Sigmoid colon (tissue), 7 donors: ENCODE measurements around the gene ARHGEF10L. TPM values are rescaled to one million over a fixed set of nuclear protein-coding genes. Genes with fewer than 3 reads are reported as not detected.

ENCODE experiments used
- DNase-seq: peaks from one replicate; pipeline ENCODE4 v3.0.0-alpha.2; 2019
- H3K27ac ChIP-seq, 4 donors: fragments of 200-600 bp; sonication (generic); one replicate each; pipeline ENCODE4 v1.5.1; 2016 to 2019; ENCODE audit warnings: mild to moderate bottlenecking in 1 of 4
- H3K27me3 ChIP-seq, 3 donors: fragments of 200-600 bp; sonication (generic); one replicate each; pipeline ENCODE4 v1.5.1; 2019; ENCODE audit warnings: mild to moderate bottlenecking in 1 of 3
- H3K36me3 ChIP-seq, 4 donors: fragments of 200-600 bp; sonication (generic); one replicate each; pipeline ENCODE4 v1.5.1; 2016 to 2019
- H3K4me1 ChIP-seq, 4 donors: fragments of 200-600 bp; sonication (generic); one replicate each; pipeline ENCODE4 v1.5.1; 2017 to 2019
- H3K4me3 ChIP-seq, 4 donors: fragments of 200-600 bp; sonication (generic); one replicate each; pipeline ENCODE4 v1.5.1; 2017 to 2019; ENCODE audit warnings: mild to moderate bottlenecking in 2 of 4, moderate library complexity in 1 of 4
- H3K9me3 ChIP-seq, 4 donors: fragments of 200-600 bp in 3 of 4; sonication (generic) in 3 of 4; one replicate each; pipeline versions ENCODE4 v1.5.1 to v1.6.1; 2013 to 2019
- CTCF ChIP-seq, 4 experiments: fragments of 450-650 bp in 3 of 4; fragments of 200-600 bp in 1 of 4; IDR thresholded peaks; one replicate each; pipeline ENCODE4 v1.5.1; 2016 to 2019; ENCODE audit warnings: antibody characterized with exemption in 4 of 4, mild to moderate bottlenecking in 3 of 4, moderate library complexity in 2 of 4
- EP300 ChIP-seq, 4 donors: sonication (generic); formaldehyde crosslinking; IDR thresholded peaks; one replicate each; pipeline ENCODE4 v1.6.1; 2017; ENCODE audit warnings: antibody characterized with exemption in 4 of 4
- POLR2A ChIP-seq, 2 donors: fragments of 450-650 bp; IDR thresholded peaks; one replicate each; pipeline ENCODE4 v1.6.1; 2016; ENCODE audit warnings: antibody characterized with exemption in 2 of 2, mild to moderate bottlenecking in 2 of 2, moderate library complexity in 2 of 2
- POLR2AphosphoS5 ChIP-seq, 4 donors: sonication (generic); formaldehyde crosslinking; IDR thresholded peaks; one replicate each; pipeline ENCODE4 v1.6.1; 2017; ENCODE audit warnings: antibody characterized with exemption in 4 of 4
- WGBS, 2 donors: extraction: QIAGEN DNeasy Blood & Tissue Kit; methylation state at CpG; one replicate each; pipeline ENCODE4 v1.1.7; 2013; 5-methylcytosine and 5-hydroxymethylcytosine counted together
- intact Hi-C: fragments of 100-400 bp; cut with DNase I; formaldehyde crosslinking; loops from one replicate; pipeline ENCODE4 v1.15.1; 2023
- polyA plus RNA-seq, 3 donors: library from polyadenylated mRNA; stranded (reverse); fragments of 200-250 nt; gene quantifications; one replicate each; pipeline ENCODE4 v1.2.3, GENCODE V29; 2013
- total RNA-seq, 4 donors: library from RNA; depleted of rRNA; stranded (reverse); fragments of >200 nt; gene quantifications; one replicate each; pipeline ENCODE4 v1.1.0, GENCODE V29; 2016
- donor health status: healthy with polysubstance abuse.
- donor health status: Bipolar disorder and iron deficiency.
- donor health status: healthy.

ARHGEF10L gene
- total and polyA plus RNA-seq, 7 donors: 25.0 to 76.2 (median 33.0) TPM

- Histone ChIP-seq H3K36me3 (no peaks in the 10 kb centered on the region), H3K27me3 (peaks cover 0 to 33% (median 26%) of the 10 kb centered on the region in 3 donors), H3K27ac (no peak overlapping the region), H3K4me3 (no peak overlapping the region), H3K4me1 (peaks cover 0 to 4% (median 0%) of the 10 kb centered on the region in 4 donors), H3K9me3 (no peaks in the 10 kb centered on the region)
- 79 to 80% methylated on average over 5 of the region's 5 CpGs for WGBS, 2 donors
- DNase-seq: no peak
- intact Hi-C loops: no loop called here
- TF ChIP-seq EP300 (IDR thresholded peaks at IDR 0.05): no peak
- TF ChIP-seq POLR2AphosphoS5 (IDR thresholded peaks at IDR 0.05): no peak
- no peak for TF ChIP-seq POLR2A (IDR thresholded peaks at IDR 0.05)
- no peak for TF ChIP-seq CTCF (IDR thresholded peaks at IDR 0.05)
Observed at GRCh38 chr1:17741052-17741451, 201.6 kb downstream of the ARHGEF10L start.

- H3K9me3 ChIP-seq: no peaks in the 10 kb centered on the region
- no peak overlapping the region for H3K27ac ChIP-seq
- 25 to 49% methylated on average over 5 of the region's 5 CpGs for WGBS, 2 donors
- TF ChIP-seq CTCF (IDR thresholded peaks at IDR 0.05): no peak
- no peak for TF ChIP-seq POLR2AphosphoS5 (IDR thresholded peaks at IDR 0.05)
- TF ChIP-seq EP300 (IDR thresholded peaks at IDR 0.05): no peak
- TF ChIP-seq POLR2A (IDR thresholded peaks at IDR 0.05): no peak
- no peak overlapping the region for H3K4me3 ChIP-seq
- intact Hi-C loops: no loop called here
- peaks cover 0 to 33% (median 21%) of the 10 kb centered on the region in 3 donors for H3K27me3 ChIP-seq
- no peaks in the 10 kb centered on the region for H3K36me3 ChIP-seq
- H3K4me1 ChIP-seq: peaks cover 0 to 4% (median 0%) of the 10 kb centered on the region in 4 donors
- no peak for DNase-seq
Observed at GRCh38 chr1:17742583-17742982, 203.1 kb downstream of the ARHGEF10L start.

GRCh38 chr1:17743008-17743647 lies 203.6 kb downstream of the ARHGEF10L start:
- TF ChIP-seq EP300 (IDR thresholded peaks at IDR 0.05) (no peak), POLR2A (IDR thresholded peaks at IDR 0.05) (no peak), CTCF (IDR thresholded peaks at IDR 0.05) (no peak), POLR2AphosphoS5 (IDR thresholded peaks at IDR 0.05) (no peak)
- Histone ChIP-seq H3K9me3 (no peaks in the 10 kb centered on the region), H3K4me3 (no peak overlapping the region), H3K36me3 (no peaks in the 10 kb centered on the region), H3K27me3 (peaks cover 0 to 36% (median 21%) of the 10 kb centered on the region in 3 donors), H3K4me1 (peaks cover 0 to 4% (median 0%) of the 10 kb centered on the region in 4 donors), H3K27ac (no peak overlapping the region)
- intact Hi-C loops: no loop called here
- 54 to 56% methylated on average over 11 of the region's 11 CpGs for WGBS, 2 donors
- no peak for DNase-seq

- intact Hi-C loops: no loop called here
- H3K27me3 ChIP-seq: peaks cover 0 to 32% (median 21%) of the 10 kb centered on the region in 3 donors
- no peak for TF ChIP-seq POLR2A (IDR thresholded peaks at IDR 0.05)
- no peak for TF ChIP-seq EP300 (IDR thresholded peaks at IDR 0.05)
- TF ChIP-seq POLR2AphosphoS5 (IDR thresholded peaks at IDR 0.05): no peak
- TF ChIP-seq CTCF (IDR thresholded peaks at IDR 0.05): no peak
- H3K4me3 ChIP-seq: no peak overlapping the region
- WGBS, 2 donors: 90 to 92% methylated on average over 3 of the region's 3 CpGs
- DNase-seq: no peak
- no peaks in the 10 kb centered on the region for H3K9me3 ChIP-seq
- peaks cover 0 to 4% (median 0%) of the 10 kb centered on the region in 4 donors for H3K4me1 ChIP-seq
- no peaks in the 10 kb centered on the region for H3K36me3 ChIP-seq
- no peak overlapping the region for H3K27ac ChIP-seq
Observed at GRCh38 chr1:17743925-17744324, 204.4 kb downstream of the ARHGEF10L start.
